Measurements from ENCODE around the gene RASSF4. TPM values are rescaled to one million over a fixed set of nuclear protein-coding genes. Genes with fewer than 3 reads are reported as not detected.

Gene RASSF4
- total and polyA plus RNA-seq, 9 donors = 4.8 to 21.9 (median 8.1) TPM

DNA sequence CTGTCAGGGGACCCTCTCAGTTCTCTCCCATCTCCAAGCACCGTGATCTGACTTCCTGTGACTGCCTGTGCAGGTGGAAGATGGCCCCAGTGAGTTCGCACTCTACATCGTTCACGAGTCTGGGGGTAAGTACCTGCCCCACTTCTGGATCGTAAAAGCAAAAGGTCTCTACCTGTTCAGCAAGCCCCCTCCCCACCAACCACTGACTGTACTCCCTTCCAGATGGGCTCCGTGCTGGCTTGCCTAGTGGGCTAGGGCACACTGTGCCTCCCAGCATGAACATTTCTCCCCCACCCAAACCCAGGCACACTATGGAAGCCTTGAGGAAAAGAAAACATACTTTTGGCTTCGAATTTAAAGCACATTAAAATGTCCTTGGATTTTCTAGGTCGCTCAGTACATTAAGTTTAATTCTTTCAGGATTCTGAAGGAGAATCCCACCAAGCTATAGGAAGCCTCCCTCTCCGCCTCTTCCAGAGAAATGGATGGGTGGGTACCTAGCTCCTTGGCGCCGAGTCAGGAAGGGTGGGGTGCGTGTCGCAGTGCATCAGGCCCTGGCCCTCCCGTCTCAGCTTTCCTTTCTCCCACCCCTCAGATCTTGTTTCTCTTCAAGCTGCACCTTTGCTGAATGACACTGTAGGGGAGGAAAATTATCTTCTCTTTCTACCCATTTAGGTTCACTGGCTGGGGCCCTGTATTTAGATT, 30.1 kb downstream of the RASSF4 start:
- 67 to 78% (median 73%) methylated on average over 14 of the region's 14 CpGs for WGBS, 3 donors
- Histone ChIP-seq H3K27ac (no peak overlapping the region), H3K4me1 (ENCODE audit: insufficient read depth) (peaks cover 47% of the 10 kb centered on the region), H3K36me3 (no peaks in the 10 kb centered on the region), H3K27me3 (no peaks in the 10 kb centered on the region), H3K4me3 (no peak overlapping the region), H3K9me3 (no peaks in the 10 kb centered on the region)
- TF ChIP-seq, protein P1, sequence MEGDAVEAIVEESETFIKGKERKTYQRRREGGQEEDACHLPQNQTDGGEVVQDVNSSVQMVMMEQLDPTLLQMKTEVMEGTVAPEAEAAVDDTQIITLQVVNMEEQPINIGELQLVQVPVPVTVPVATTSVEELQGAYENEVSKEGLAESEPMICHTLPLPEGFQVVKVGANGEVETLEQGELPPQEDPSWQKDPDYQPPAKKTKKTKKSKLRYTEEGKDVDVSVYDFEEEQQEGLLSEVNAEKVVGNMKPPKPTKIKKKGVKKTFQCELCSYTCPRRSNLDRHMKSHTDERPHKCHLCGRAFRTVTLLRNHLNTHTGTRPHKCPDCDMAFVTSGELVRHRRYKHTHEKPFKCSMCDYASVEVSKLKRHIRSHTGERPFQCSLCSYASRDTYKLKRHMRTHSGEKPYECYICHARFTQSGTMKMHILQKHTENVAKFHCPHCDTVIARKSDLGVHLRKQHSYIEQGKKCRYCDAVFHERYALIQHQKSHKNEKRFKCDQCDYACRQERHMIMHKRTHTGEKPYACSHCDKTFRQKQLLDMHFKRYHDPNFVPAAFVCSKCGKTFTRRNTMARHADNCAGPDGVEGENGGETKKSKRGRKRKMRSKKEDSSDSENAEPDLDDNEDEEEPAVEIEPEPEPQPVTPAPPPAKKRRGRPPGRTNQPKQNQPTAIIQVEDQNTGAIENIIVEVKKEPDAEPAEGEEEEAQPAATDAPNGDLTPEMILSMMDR (IDR thresholded peaks at IDR 0.05) = no peak
- TF ChIP-seq POLR2A (IDR thresholded peaks at IDR 0.05) = no peak
- intact Hi-C loops (cut with DNase I) = no loop called here
- DNase-seq = peak in 4 of 5 donors; percentile 17 to 43 (median 31)

- H3K27ac ChIP-seq = no peak overlapping the region
- peaks cover 46% of the 10 kb centered on the region for H3K4me1 ChIP-seq (ENCODE audit: insufficient read depth)
- no peaks in the 10 kb centered on the region for H3K27me3 ChIP-seq
- no peaks in the 10 kb centered on the region for H3K36me3 ChIP-seq
- 39 to 50% (median 48%) methylated on average over 8 of the region's 8 CpGs for WGBS, 3 donors
- intact Hi-C loops (cut with DNase I) = no loop called here
- peak in 4 of 5 donors; percentile 17 to 36 (median 30) for DNase-seq
- H3K9me3 ChIP-seq = no peaks in the 10 kb centered on the region
- no peak for TF ChIP-seq EP300 (IDR thresholded peaks at IDR 0.05)
- H3K4me3 ChIP-seq = no peak overlapping the region
Observed at GRCh38 chr10:44990302-44990655, 30.7 kb downstream of the RASSF4 start.

DNA sequence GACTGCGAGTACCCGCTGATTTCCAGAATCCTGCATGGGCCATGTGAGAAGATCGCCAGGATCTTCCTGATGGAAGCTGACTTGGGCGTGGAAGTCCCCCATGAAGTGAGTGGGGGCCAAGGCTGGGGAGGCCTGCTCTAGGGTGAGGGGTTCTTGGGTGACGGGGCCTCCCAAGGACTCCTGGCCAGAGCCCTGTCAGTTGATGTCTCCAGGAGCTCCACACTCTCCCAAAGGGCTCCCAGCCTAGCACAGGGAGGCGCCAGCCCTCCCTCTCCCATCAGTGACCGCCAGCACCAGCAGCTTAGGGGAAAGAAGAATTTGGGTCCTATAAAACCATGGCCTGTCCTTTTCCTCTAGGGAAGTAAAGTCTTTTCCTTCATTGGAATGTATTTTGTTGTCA, 31.4 kb downstream of the RASSF4 start:
- Histone ChIP-seq H3K27me3 (no peaks in the 10 kb centered on the region), H3K4me1 (ENCODE audit: insufficient read depth) (peaks cover 41% of the 10 kb centered on the region), H3K4me3 (no peak overlapping the region), H3K36me3 (no peaks in the 10 kb centered on the region), H3K27ac (peak overlapping the region in 1 of 2 donors; percentile 1), H3K9me3 (no peaks in the 10 kb centered on the region)
- peak in 3 of 5 donors; percentile 12 to 34 (median 23) for DNase-seq
- 96 to 99% (median 97%) methylated on average over 7 of the region's 7 CpGs for WGBS, 3 donors
- intact Hi-C loops (cut with DNase I) = no loop called here
- TF ChIP-seq, protein P1 (IDR thresholded peaks at IDR 0.05) = no peak

DNA sequence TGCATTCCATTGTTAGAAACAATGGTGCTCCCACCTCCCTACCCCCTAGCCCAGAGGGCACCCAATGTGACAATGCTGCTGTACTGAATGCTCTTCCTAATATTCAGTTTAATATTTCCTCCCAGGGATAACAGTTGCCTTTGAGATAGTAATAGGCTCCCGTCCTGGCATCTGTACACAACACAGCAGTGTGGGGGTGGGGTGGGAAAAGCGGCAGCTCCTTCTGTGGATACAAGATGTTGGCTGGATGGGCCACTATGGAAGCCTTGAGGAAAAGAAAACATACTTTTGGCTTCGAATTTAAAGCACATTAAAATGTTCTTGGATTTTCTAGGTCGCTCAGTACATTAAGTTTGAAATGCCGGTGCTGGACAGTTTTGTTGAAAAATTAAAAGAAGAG, 32.0 kb downstream of the RASSF4 start:
- intact Hi-C loops (cut with DNase I) = no loop called here
- Histone ChIP-seq H3K4me3 (no peak overlapping the region), H3K27ac (peak overlapping the region in 1 of 2 donors; percentile 1), H3K4me1 (ENCODE audit: insufficient read depth) (peaks cover 39% of the 10 kb centered on the region), H3K27me3 (no peaks in the 10 kb centered on the region), H3K9me3 (no peaks in the 10 kb centered on the region), H3K36me3 (no peaks in the 10 kb centered on the region)
- DNase-seq = peak; percentile 46 to 66 (median 57)
- WGBS, 3 donors = 6 to 14% (median 6%) methylated on average over 5 of the region's 5 CpGs
- TF ChIP-seq POLR2A (IDR thresholded peaks at IDR 0.05) (no peak), EP300 (IDR thresholded peaks at IDR 0.05) (no peak)
- TF ChIP-seq, protein P1 (IDR thresholded peaks at IDR 0.05) = no peak

DNA sequence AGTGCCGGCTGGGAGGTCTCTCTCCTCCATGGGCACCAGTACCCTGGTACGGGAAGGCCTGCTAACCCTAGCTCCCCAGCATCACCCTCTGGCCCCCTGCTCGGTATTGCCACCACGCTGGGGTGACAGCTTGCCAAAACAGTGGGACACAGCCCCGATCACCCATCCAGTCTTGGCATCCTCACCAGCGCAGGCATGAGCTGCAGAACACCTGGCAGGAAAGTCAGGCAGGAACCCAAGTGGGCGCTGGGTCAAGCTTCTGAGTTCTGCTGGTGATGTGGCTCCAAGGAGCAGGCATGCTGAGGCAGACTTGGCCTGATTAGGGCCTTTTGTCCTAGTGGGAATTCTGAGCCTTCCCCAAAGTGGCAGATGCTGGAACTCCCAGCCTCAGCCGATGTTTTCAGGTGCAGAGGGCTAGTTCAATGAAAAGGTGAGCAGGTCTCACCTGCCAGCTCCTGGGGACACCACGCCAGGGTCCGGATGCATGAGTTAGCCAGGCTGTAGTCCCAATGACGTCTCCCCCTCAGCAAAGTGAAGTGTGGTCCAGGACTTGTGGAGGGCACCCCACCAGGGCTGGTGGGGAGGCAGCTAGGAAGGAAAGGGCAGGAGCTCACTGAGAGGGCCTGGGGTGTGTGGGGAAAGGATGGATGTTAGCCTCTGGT, 32.6 kb downstream of the RASSF4 start:
- no peak overlapping the region for H3K4me3 ChIP-seq
- intact Hi-C loops (cut with DNase I) = no loop called here
- H3K27ac ChIP-seq = peak overlapping the region; percentile 1 to 24
- peaks cover 41% of the 10 kb centered on the region for H3K4me1 ChIP-seq (ENCODE audit: insufficient read depth)
- no peaks in the 10 kb centered on the region for H3K27me3 ChIP-seq
- peak; percentile 12 to 51 (median 39) for DNase-seq
- no peaks in the 10 kb centered on the region for H3K36me3 ChIP-seq
- no peaks in the 10 kb centered on the region for H3K9me3 ChIP-seq
- TF ChIP-seq, protein P1 (IDR thresholded peaks at IDR 0.05) = no peak
- no peak for TF ChIP-seq POLR2A (IDR thresholded peaks at IDR 0.05)
- no peak for TF ChIP-seq EP300 (IDR thresholded peaks at IDR 0.05)
- 70 to 83% (median 77%) methylated on average over 11 of the region's 11 CpGs for WGBS, 3 donors

Data from ovary (tissue), 9 donors.